K562 (cell line): Measurements from ENCODE around the gene PPP1CA. TPM values are rescaled to one million over a fixed set of nuclear protein-coding genes. Genes with fewer than 3 reads are reported as not detected.

Source experiments
- CEBPB ChIP-seq: fragments of 450-650 bp; IDR thresholded peaks from 2 replicates; pipeline ENCODE4 v1.6.1; 2016; ENCODE audit warnings: missing genetic modification characterization, missing compliant biosample characterization
- CTCFL ChIP-seq: IDR thresholded peaks from 2 replicates; pipeline ENCODE4 v1.6.1; 2011; ENCODE audit warnings: borderline replicate concordance, low read depth, mild to moderate bottlenecking, moderate library complexity, low read length; ENCODE audit not compliant: insufficient read depth, poor library complexity, severe bottlenecking
- KAT7 ChIP-seq: sonication (generic); formaldehyde crosslinking; IDR thresholded peaks from 2 replicates; pipeline ENCODE4 v1.8.0; 2022; ENCODE audit warnings: missing genetic modification reagents, mild to moderate bottlenecking, borderline replicate concordance
- MCM7 ChIP-seq, 2 experiments: fragments of 450-650 bp; IDR thresholded peaks; 2 replicates each; pipeline ENCODE4 v1.6.1; 2016 to 2018
- NKRF ChIP-seq: fragments of 450-650 bp; IDR thresholded peaks from 2 replicates; pipeline ENCODE4 v1.6.1; 2016; ENCODE audit warnings: borderline replicate concordance
- NR0B1 ChIP-seq: fragments of 450-650 bp; IDR thresholded peaks from one replicate; pipeline ENCODE4 v1.6.1; 2018; ENCODE audit warnings: mild to moderate bottlenecking, moderate library complexity; ENCODE audit not compliant: partially characterized antibody
- POLR2AphosphoS2 ChIP-seq: IDR thresholded peaks from 2 replicates; pipeline ENCODE4 v1.6.1; 2012; ENCODE audit warnings: low read length, improper control_type of control experiment
- RFX1 ChIP-seq: fragments of 450-650 bp; IDR thresholded peaks from 2 replicates; pipeline ENCODE4 v1.6.1; 2016; ENCODE audit warnings: mild to moderate bottlenecking, moderate library complexity
- SIN3A ChIP-seq, 2 experiments: fragments of 150-350 bp in 1 of 2; IDR thresholded peaks; 2 replicates each; pipeline ENCODE4 v1.6.1; 2011 to 2016; ENCODE audit warnings: borderline replicate concordance in 2 of 2, low read depth in 2 of 2, low read length in 2 of 2, mild to moderate bottlenecking in 2 of 2, moderate library complexity in 2 of 2; ENCODE audit not compliant: control insufficient read depth in 1 of 2
- SMAD2 ChIP-seq: fragments of 150-350 bp; IDR thresholded peaks from 2 replicates; pipeline ENCODE4 v1.6.1; 2014; ENCODE audit warnings: low read depth, mild to moderate bottlenecking, low read length
- TCF15 ChIP-seq: fragments of 250-450 bp; sonication (Bioruptor Pico); IDR thresholded peaks from 2 replicates; pipeline ENCODE4 v1.8.0; 2022; ENCODE audit warnings: moderate library complexity, mild to moderate bottlenecking, inconsistent platforms
- ZBTB1 ChIP-seq: sonication (generic); formaldehyde crosslinking; IDR thresholded peaks from 2 replicates; pipeline ENCODE4 v1.8.1; 2023; ENCODE audit warnings: missing genetic modification reagents, low read depth, mild to moderate bottlenecking, borderline replicate concordance
- ZBTB34 ChIP-seq: fragments of 250-450 bp; sonication (Bioruptor Pico); IDR thresholded peaks from 2 replicates; pipeline ENCODE4 v1.8.0; 2021; ENCODE audit warnings: mild to moderate bottlenecking, moderate library complexity
- ZNF140 ChIP-seq: fragments of 250-450 bp; sonication (Bioruptor Pico); IDR thresholded peaks from 2 replicates; pipeline ENCODE4 v1.8.0; 2021; ENCODE audit warnings: moderate library complexity, mild to moderate bottlenecking, inconsistent platforms
- ZNF24 ChIP-seq: fragments of 450-650 bp; IDR thresholded peaks from 2 replicates; pipeline ENCODE4 v1.6.1; 2016
- ZNF311 ChIP-seq: fragments of 250-450 bp; sonication (Bioruptor Pico); IDR thresholded peaks from 2 replicates; pipeline ENCODE4 v1.4.0; 2020; ENCODE audit warnings: mild to moderate bottlenecking, moderate library complexity
- ZNF512 ChIP-seq: IDR thresholded peaks from 2 replicates; pipeline ENCODE4 v1.6.1; 2016; ENCODE audit warnings: missing genetic modification characterization, missing compliant biosample characterization
- ZNF764 ChIP-seq: fragments of 250-450 bp; sonication (Bioruptor Pico); IDR thresholded peaks from 2 replicates; pipeline ENCODE4 v1.4.0; 2020; ENCODE audit warnings: low read depth, mild to moderate bottlenecking, moderate library complexity
- polyA plus RNA-seq, 8 experiments: library from polyadenylated mRNA; depleted of rRNA in 4 of 8; stranded (reverse) in 5 of 8; unstranded in 3 of 8; fragments of >200 nt; fragmentation: Nextera tagmentation in 2 of 8; fragmentation: Illumina TruSeq in 1 of 8; extraction: Ambion mirVana in 2 of 8; extraction: Trizol in 1 of 8; gene quantifications; 2 replicates each; pipeline versions ENCODE4 v1.2.1 to v1.2.3, GENCODE V29; 2011 to 2014; ENCODE audit warnings: inconsistent platforms in 1 of 8, missing spikeins in 1 of 8
- total RNA-seq, 7 experiments: library from RNA; depleted of rRNA in 6 of 7; stranded (reverse); fragments of >200 nt in 6 of 7; fragmentation: Illumina TruSeq in 2 of 7; extraction: Trizol in 2 of 7; gene quantifications; 2 replicates each; pipeline versions ENCODE4 v1.2.1 to v1.2.3, GENCODE V29; 2011 to 2021; ENCODE audit warnings: low replicate concordance in 1 of 7

PPP1CA gene
- total and polyA plus RNA-seq, 9 of the 15 experiments (the other 6 are each of a cell fraction or from before 2014, with no cell fraction given): 18.2 to 242 (median 188) TPM

GRCh38 chr11:67420646-67421429 lies 19.2 kb upstream of the PPP1CA start (continued):
- TF ChIP-seq ZNF512 (tag): no peak
- no peak for TF ChIP-seq NKRF
- TF ChIP-seq SIN3A (IDR thresholded peaks at IDR 0.05; ENCODE audit: borderline replicate concordance in 2 of 2, control insufficient read depth in 1 of 2, low read depth in 2 of 2, low read length in 2 of 2): peak; percentile 53 to 92; a peak in 3 of 4 replicates
- no peak for TF ChIP-seq RFX1
- no peak for TF ChIP-seq SMAD2
- TF ChIP-seq ZNF140 (CRISPR knock-in tag): no peak
- no peak for TF ChIP-seq ZNF764 (CRISPR knock-in tag)
- TF ChIP-seq ZBTB34 (CRISPR knock-in tag): no peak
- TF ChIP-seq ZNF311: no peak
- no peak for TF ChIP-seq CEBPB (tag)
- TF ChIP-seq MCM7 (IDR thresholded peaks at IDR 0.05): no peak
- peak; percentile 45; the same call in 1 of the 2 replicates for TF ChIP-seq ZNF24
- TF ChIP-seq CTCFL: no peak
- TF ChIP-seq POLR2AphosphoS2: no peak
- TF ChIP-seq ZBTB1 (CRISPR knock-in tag): no peak
- no peak for TF ChIP-seq TCF15 (CRISPR knock-in tag)
- no peak for TF ChIP-seq NR0B1
- TF ChIP-seq KAT7 (CRISPR knock-in tag): no peak
